H9 (cell line): ENCODE data around the gene ATP2B2. TPM values are rescaled to one million over a fixed set of nuclear protein-coding genes. Genes with fewer than 3 reads are reported as not detected.

Experiments
- DNase-seq: peaks from one replicate; pipeline ENCODE4 v3.0.0-alpha.2; 2017
- H2AFZ ChIP-seq: one replicate; pipeline ENCODE4 v1.6.1; 2013; ENCODE audit warnings: mild to moderate bottlenecking, low read length, control low read depth, moderate library complexity
- H2AK5ac ChIP-seq: 2 replicates; pipeline ENCODE4 v1.6.1; 2013; ENCODE audit warnings: low read length, control low read depth, mixed read lengths; ENCODE audit not compliant: insufficient read length
- H2BK120ac ChIP-seq: one replicate; pipeline ENCODE4 v1.6.1; 2013; ENCODE audit warnings: low read depth, mild to moderate bottlenecking, low read length, control low read depth, inconsistent platforms; ENCODE audit not compliant: poor library complexity, severe bottlenecking
- H2BK12ac ChIP-seq: 2 replicates; pipeline ENCODE4 v1.6.1; 2013; ENCODE audit warnings: low read length, control low read depth, mixed read lengths, low read depth; ENCODE audit not compliant: insufficient read length
- H2BK15ac ChIP-seq: 2 replicates; pipeline ENCODE4 v1.6.1; 2013; ENCODE audit warnings: low read depth, low read length, control low read depth
- H2BK20ac ChIP-seq: one replicate; pipeline ENCODE4 v1.6.1; 2013; ENCODE audit warnings: low read depth, mild to moderate bottlenecking, low read length, control low read depth, inconsistent platforms; ENCODE audit not compliant: poor library complexity, severe bottlenecking
- H2BK5ac ChIP-seq: 2 replicates; pipeline ENCODE4 v1.6.1; 2013; ENCODE audit warnings: low read length, control low read depth, mixed read lengths; ENCODE audit not compliant: insufficient read length
- H3K14ac ChIP-seq: 2 replicates; pipeline ENCODE4 v1.6.1; 2013; ENCODE audit warnings: low read length, control low read depth; ENCODE audit not compliant: insufficient read depth
- H3K18ac ChIP-seq: 2 replicates; pipeline ENCODE4 v1.6.1; 2013; ENCODE audit warnings: low read depth, mild to moderate bottlenecking, mixed read lengths, low read length, control low read depth; ENCODE audit not compliant: insufficient read length
- H3K23ac ChIP-seq: 2 replicates; pipeline ENCODE4 v1.6.1; 2013; ENCODE audit warnings: low read length, control low read depth, mixed read lengths, low read depth; ENCODE audit not compliant: insufficient read length
- H3K23me2 ChIP-seq: 2 replicates; pipeline ENCODE4 v1.6.1; 2013; ENCODE audit warnings: low read depth, mild to moderate bottlenecking, mixed read lengths, low read length, control low read depth; ENCODE audit not compliant: insufficient read length, poor library complexity, severe bottlenecking
- H3K27ac ChIP-seq: 2 replicates; pipeline ENCODE4 v1.5.1; 2013; ENCODE audit warnings: low read length, control low read depth, mixed read lengths, low read depth; ENCODE audit not compliant: insufficient read length
- H3K27me3 ChIP-seq: 2 replicates; pipeline ENCODE4 v1.6.1; 2013; ENCODE audit warnings: low read length, control low read depth, inconsistent platforms; ENCODE audit not compliant: insufficient read depth
- H3K4ac ChIP-seq: 2 replicates; pipeline ENCODE4 v1.6.1; 2013; ENCODE audit warnings: low read depth, mild to moderate bottlenecking, control low read depth, inconsistent platforms, low read length, moderate library complexity
- H3K4me1 ChIP-seq: 2 replicates; pipeline ENCODE4 v1.6.1; 2013; ENCODE audit warnings: low read length, control low read depth, inconsistent platforms; ENCODE audit not compliant: insufficient read depth
- H3K4me2 ChIP-seq: 2 replicates; pipeline ENCODE4 v1.6.1; 2013; ENCODE audit warnings: low read length, control low read depth, mixed read lengths; ENCODE audit not compliant: insufficient read length, insufficient read depth
- H3K56ac ChIP-seq: 2 replicates; pipeline ENCODE4 v1.6.1; 2013; ENCODE audit warnings: low read depth, mild to moderate bottlenecking, mixed read lengths, low read length, control low read depth; ENCODE audit not compliant: insufficient read length
- H3K79me1 ChIP-seq: 2 replicates; pipeline ENCODE4 v1.6.1; 2013; ENCODE audit warnings: low read depth, mild to moderate bottlenecking, moderate library complexity, low read length, control low read depth, inconsistent platforms; ENCODE audit not compliant: insufficient read depth, poor library complexity, severe bottlenecking
- H3K79me2 ChIP-seq: 2 replicates; pipeline ENCODE4 v1.6.1; 2013; ENCODE audit warnings: low read length, control low read depth, inconsistent platforms; ENCODE audit not compliant: insufficient read depth
- H3K9ac ChIP-seq: 2 replicates; pipeline ENCODE4 v1.6.1; 2013; ENCODE audit warnings: low read length, control low read depth, mixed read lengths; ENCODE audit not compliant: insufficient read length; ENCODE audit errors: extremely low read depth
- H3K9me3 ChIP-seq: one replicate; pipeline ENCODE4 v1.6.1; 2013; ENCODE audit warnings: low read depth, low read length, inconsistent platforms; ENCODE audit not compliant: control insufficient read depth
- H3T11ph ChIP-seq: one replicate; pipeline ENCODE4 v1.6.1; 2013; ENCODE audit warnings: mild to moderate bottlenecking, low read length, control low read depth, inconsistent platforms
- H4K20me1 ChIP-seq: one replicate; pipeline ENCODE4 v1.6.1; 2013; ENCODE audit not compliant: control insufficient read depth, insufficient read length, insufficient read depth
- H4K5ac ChIP-seq: 2 replicates; pipeline ENCODE4 v1.6.1; 2013; ENCODE audit warnings: low read depth, mild to moderate bottlenecking, mixed read lengths, low read length, control low read depth; ENCODE audit not compliant: insufficient read length
- H4K8ac ChIP-seq: replicated peaks from 2 replicates; pipeline ENCODE4 v1.6.1; 2013; ENCODE audit warnings: low read length, control low read depth, mixed read lengths, low read depth; ENCODE audit not compliant: insufficient read length
- H4K91ac ChIP-seq: 2 replicates; pipeline ENCODE4 v1.6.1; 2013; ENCODE audit warnings: low read depth, mild to moderate bottlenecking, moderate library complexity, mixed read lengths, low read length, control low read depth; ENCODE audit not compliant: insufficient read length
- H3K27ac Mint-ChIP-seq, 3 experiments: 2 replicates in 2 of 3; 3 replicates in 1 of 3; pipeline ENCODE4 v1.8.0; 2020 to 2021; ENCODE audit warnings: mixed read lengths in 3 of 3, mild to moderate bottlenecking in 1 of 3, moderate library complexity in 1 of 3
- H3K27me3 Mint-ChIP-seq: 2 replicates; pipeline ENCODE4 v1.8.0; 2021; ENCODE audit warnings: low read depth, mild to moderate bottlenecking, moderate library complexity, mixed read lengths
- H3K36me3 Mint-ChIP-seq, 3 experiments: 2 replicates in 2 of 3; 3 replicates in 1 of 3; pipeline ENCODE4 v1.8.0; 2020 to 2021; ENCODE audit warnings: low read depth in 3 of 3, mixed read lengths in 3 of 3; ENCODE audit not compliant: insufficient read depth in 1 of 3
- H3K4me1 Mint-ChIP-seq, 2 experiments: 2 replicates each; pipeline ENCODE4 v1.8.0; 2020; ENCODE audit warnings: mixed read lengths in 2 of 2
- H3K4me3 Mint-ChIP-seq, 2 experiments: 2 replicates in 1 of 2; 3 replicates in 1 of 2; pipeline ENCODE4 v1.8.0; 2020 to 2021; ENCODE audit warnings: mild to moderate bottlenecking in 2 of 2, mixed read lengths in 2 of 2, moderate library complexity in 1 of 2
- H3K9me3 Mint-ChIP-seq, 2 experiments: 2 replicates in 1 of 2; 3 replicates in 1 of 2; pipeline ENCODE4 v1.8.0; 2020; ENCODE audit warnings: mild to moderate bottlenecking in 2 of 2, mixed read lengths in 2 of 2, moderate library complexity in 1 of 2
- CTCF ChIP-seq: fragments of 200-600 bp; sonication (generic); conservative IDR thresholded peaks from 3 replicates; pipeline ENCODE4 v1.8.0; 2021; ENCODE audit warnings: antibody characterized with exemption, mild to moderate bottlenecking
- WGBS: extraction: QIAGEN DNeasy Blood & Tissue Kit; methylation state at CpG from one replicate; pipeline ENCODE4 v1.1.7; 2013; ENCODE audit warnings: missing lambda C conversion rate, low lambda C conversion rate, mixed read lengths; ENCODE audit not compliant: insufficient read length; ENCODE audit errors: extremely low coverage; 5-methylcytosine and 5-hydroxymethylcytosine counted together
- total RNA-seq: library from RNA; stranded (reverse); gene quantifications from 2 replicates; pipeline ENCODE4 v1.2.1, GENCODE V29; 2021

Gene ATP2B2
- total RNA-seq, 1 experiment from 2014 or later: 0.33 TPM

DNA sequence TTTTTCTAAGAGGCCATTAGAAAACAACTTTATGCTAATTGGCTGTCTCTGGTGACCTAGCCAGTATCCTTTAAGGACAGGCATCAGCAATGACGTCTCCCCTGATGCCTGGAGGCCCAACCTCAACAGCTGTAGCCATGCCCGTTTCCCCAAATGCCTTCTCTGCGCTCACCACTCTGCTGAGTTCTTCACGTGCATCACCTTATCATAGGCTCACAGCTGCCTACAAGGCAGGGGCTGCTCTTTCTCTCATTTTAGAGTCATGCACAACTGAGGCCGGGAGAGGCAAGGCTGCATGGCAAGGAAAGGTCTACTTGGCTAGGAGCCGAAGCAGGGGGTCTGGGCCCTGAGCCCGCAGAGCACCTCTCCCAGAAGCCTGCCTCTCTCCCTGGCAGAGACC lies 140.6 kb downstream of the ATP2B2 start:
- H3K56ac ChIP-seq: no peak overlapping the region
- H3K18ac ChIP-seq: no peak overlapping the region
- Mint-ChIP-seq H3K9me3 (peaks cover 5 to 6% of the 10 kb centered on the region in 2 experiments; a peak in 4 of 5 replicates), H3K36me3 (no peaks in the 10 kb centered on the region; a peak in 3 of 7 replicates), H3K4me3 (no peak overlapping the region), H3K27ac (peak overlapping the region in 1 of 3 experiments; percentile 70; a peak in 1 of 7 replicates), H3K4me1 (peaks cover 18 to 23% of the 10 kb centered on the region in 2 experiments), H3K27me3 (peaks cover 11% of the 10 kb centered on the region)
- H2BK20ac ChIP-seq: no peak overlapping the region
- no peak overlapping the region for H3K9ac ChIP-seq
- H2AK5ac ChIP-seq: no peak overlapping the region
- H4K20me1 ChIP-seq: no peaks in the 10 kb centered on the region
- no CpG with 5 or more reads among the region's 7 CpGs for WGBS
- no peak overlapping the region for H4K91ac ChIP-seq
- no peaks in the 10 kb centered on the region for H3K9me3 ChIP-seq
- H2AFZ ChIP-seq: no peak overlapping the region
- no peak overlapping the region for H3K27ac ChIP-seq
- no peak overlapping the region for H4K8ac ChIP-seq
- H3K23ac ChIP-seq: no peak overlapping the region
- no peaks in the 10 kb centered on the region; the same call in 1 of the 2 replicates for H3K4me1 ChIP-seq
- H3K79me1 ChIP-seq: no peaks in the 10 kb centered on the region
- no peak overlapping the region for H3K14ac ChIP-seq
- H3K4ac ChIP-seq: no peak overlapping the region
- H3K23me2 ChIP-seq: no peaks in the 10 kb centered on the region
- H2BK120ac ChIP-seq: no peak overlapping the region
- DNase-seq: no peak
- H2BK15ac ChIP-seq: no peak overlapping the region
- H3K4me2 ChIP-seq: no peak overlapping the region
- TF ChIP-seq CTCF: no peak
- H2BK5ac ChIP-seq: no peak overlapping the region
- H2BK12ac ChIP-seq: no peak overlapping the region
- H3K79me2 ChIP-seq: no peaks in the 10 kb centered on the region
- H3T11ph ChIP-seq: no peak overlapping the region
- H3K27me3 ChIP-seq: no peaks in the 10 kb centered on the region
- no peak overlapping the region for H4K5ac ChIP-seq
